Esophagus squamous epithelium (tissue), 4 donors: ENCODE measurements around the gene CSNK1G2.

Experiments
- CTCF ChIP-seq, 6 experiments: fragments of 450-650 bp in 4 of 6; fragments of 200-600 bp in 2 of 6; sonication (generic) in 2 of 6; IDR thresholded peaks; one replicate each; pipeline ENCODE4 v1.5.1; 2016 to 2019; ENCODE audit warnings: antibody characterized with exemption in 6 of 6, mild to moderate bottlenecking in 4 of 6, moderate library complexity in 4 of 6
- POLR2A ChIP-seq, 4 donors: fragments of 450-650 bp; IDR thresholded peaks; one replicate each; pipeline ENCODE4 v1.6.1; 2017; ENCODE audit warnings: antibody characterized with exemption in 4 of 4, mild to moderate bottlenecking in 4 of 4, moderate library complexity in 3 of 4

GRCh38 chr19:1980091-1980808 lies 39.3 kb downstream of the CSNK1G2 start:
- TF ChIP-seq CTCF (IDR thresholded peaks at IDR 0.05) (no peak), POLR2A (IDR thresholded peaks at IDR 0.05) (no peak)
